Chondrocyte (in vitro differentiated cells): ENCODE measurements around the gene CPPED1. TPM values are rescaled to one million over a fixed set of nuclear protein-coding genes. Genes with fewer than 3 reads are reported as not detected.

Experiments
- DNase-seq: peaks from one replicate; pipeline ENCODE4 v3.0.0; 2021; ENCODE audit warnings: mixed read lengths, low spot score
- H3K27ac Mint-ChIP-seq: one replicate; pipeline ENCODE4 v1.8.0; 2021; ENCODE audit warnings: mild to moderate bottlenecking, moderate library complexity, mixed read lengths; ENCODE audit not compliant: unreplicated experiment
- H3K27me3 Mint-ChIP-seq: 2 replicates; pipeline ENCODE4 v1.8.0; 2021; ENCODE audit warnings: low read depth, mixed read lengths
- H3K36me3 Mint-ChIP-seq: 2 replicates; pipeline ENCODE4 v1.8.0; 2021; ENCODE audit warnings: low read depth, mixed read lengths
- H3K4me1 Mint-ChIP-seq: 2 replicates; pipeline ENCODE4 v1.8.0; 2021; ENCODE audit warnings: low read depth, mild to moderate bottlenecking, mixed read lengths
- H3K4me3 Mint-ChIP-seq: one replicate; pipeline ENCODE4 v1.8.0; 2021; ENCODE audit warnings: mild to moderate bottlenecking, moderate library complexity, mixed read lengths; ENCODE audit not compliant: unreplicated experiment
- H3K9me3 Mint-ChIP-seq: 2 replicates; pipeline ENCODE4 v1.8.0; 2021; ENCODE audit warnings: low read depth, mixed read lengths
- CTCF ChIP-seq: fragments of 200-600 bp; sonication (generic); IDR thresholded peaks from 2 replicates; pipeline ENCODE4 v1.5.0; 2021; ENCODE audit warnings: antibody characterized with exemption, mild to moderate bottlenecking, moderate library complexity
- total RNA-seq: library from RNA; stranded (reverse); gene quantifications from 3 replicates; pipeline ENCODE4 v1.2.1, GENCODE V29; 2021

Gene CPPED1
- total RNA-seq, 1 donor from 2014 or later, result 18.1 TPM

- no peak overlapping the region for H3K4me3 Mint-ChIP-seq
Measured at GRCh38 chr16:12675046-12675445, 128.6 kb downstream of the CPPED1 start.

GRCh38 chr16:12674524-12674923, 129.2 kb downstream of the CPPED1 start:
- Mint-ChIP-seq H3K27me3 (no peaks in the 10 kb centered on the region), H3K4me1 (peaks cover 32% of the 10 kb centered on the region), H3K9me3 (peaks cover 2% of the 10 kb centered on the region), H3K4me3 (no peak overlapping the region), H3K36me3 (peaks cover 2% of the 10 kb centered on the region), H3K27ac (no peak overlapping the region)
- no peak for DNase-seq
- TF ChIP-seq CTCF, result no peak

More at GRCh38 chr16:12675046-12675445, 128.6 kb downstream of the CPPED1 start:
- Mint-ChIP-seq H3K4me1 (peaks cover 37% of the 10 kb centered on the region), H3K27me3 (no peaks in the 10 kb centered on the region), H3K9me3 (peaks cover 2% of the 10 kb centered on the region), H3K36me3 (peaks cover 2% of the 10 kb centered on the region), H3K27ac (no peak overlapping the region)
- no peak for DNase-seq
- TF ChIP-seq CTCF, result no peak

GRCh38 chr16:12674071-12674470, 129.6 kb downstream of the CPPED1 start:
- no peak overlapping the region for H3K4me3 Mint-ChIP-seq
- no peak for DNase-seq
- no peak overlapping the region for H3K27ac Mint-ChIP-seq
- peaks cover 5% of the 10 kb centered on the region for H3K9me3 Mint-ChIP-seq
- H3K27me3 Mint-ChIP-seq, result no peaks in the 10 kb centered on the region
- TF ChIP-seq CTCF, result no peak
- H3K4me1 Mint-ChIP-seq, result peaks cover 31% of the 10 kb centered on the region
- H3K36me3 Mint-ChIP-seq, result peaks cover 2% of the 10 kb centered on the region

GRCh38 chr16:12673466-12673865, 130.2 kb downstream of the CPPED1 start:
- peaks cover 11% of the 10 kb centered on the region for H3K9me3 Mint-ChIP-seq
- H3K36me3 Mint-ChIP-seq, result peaks cover 4% of the 10 kb centered on the region
- no peak overlapping the region for H3K27ac Mint-ChIP-seq
- H3K27me3 Mint-ChIP-seq, result no peaks in the 10 kb centered on the region
- TF ChIP-seq CTCF, result no peak
- no peak overlapping the region for H3K4me3 Mint-ChIP-seq
- H3K4me1 Mint-ChIP-seq, result peaks cover 31% of the 10 kb centered on the region
- DNase-seq, result no peak

- no peak overlapping the region for H3K4me3 Mint-ChIP-seq
- peaks cover 4% of the 10 kb centered on the region for H3K36me3 Mint-ChIP-seq
- H3K27ac Mint-ChIP-seq, result no peak overlapping the region
- peaks cover 31% of the 10 kb centered on the region for H3K4me1 Mint-ChIP-seq
- TF ChIP-seq CTCF, result no peak
- H3K27me3 Mint-ChIP-seq, result no peaks in the 10 kb centered on the region
- DNase-seq, result no peak
- peaks cover 15% of the 10 kb centered on the region for H3K9me3 Mint-ChIP-seq
Measured at GRCh38 chr16:12672986-12673385, 130.7 kb downstream of the CPPED1 start.
